Activated CD8-positive, alpha-beta memory T cell treated with anti-CD3 and anti-CD28 coated beads for 48 hours (primary cell): ENCODE data around the gene CCDC92.

Experiments
- DNase-seq, 3 experiments: peaks; one replicate each; pipeline ENCODE4 v3.0.0-alpha.2; 2020; ENCODE audit warnings: low read depth in 2 of 3, low spot score in 2 of 3

Gene CCDC92

DNA sequence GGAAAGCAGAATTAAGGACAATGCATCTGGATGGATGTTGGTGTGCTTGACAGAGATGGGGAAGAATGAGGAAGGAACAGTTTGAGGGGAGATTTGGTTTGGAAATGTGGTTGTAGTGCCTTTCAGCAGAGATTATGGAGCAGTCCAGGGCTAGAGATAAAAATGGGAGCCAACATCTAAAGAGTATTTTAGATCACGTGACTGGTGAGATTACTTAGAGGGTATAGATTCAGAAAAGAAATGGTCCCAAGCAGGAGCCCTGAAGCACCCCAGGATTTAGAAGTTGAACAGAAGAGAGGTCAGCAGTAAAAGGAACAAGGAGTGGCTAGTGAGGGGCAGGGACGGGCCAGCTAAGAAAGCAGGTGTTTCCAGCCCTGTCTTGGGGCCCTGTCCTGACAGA lies 30.0 kb upstream of the CCDC92 start:
- DNase-seq: no peak

DNA sequence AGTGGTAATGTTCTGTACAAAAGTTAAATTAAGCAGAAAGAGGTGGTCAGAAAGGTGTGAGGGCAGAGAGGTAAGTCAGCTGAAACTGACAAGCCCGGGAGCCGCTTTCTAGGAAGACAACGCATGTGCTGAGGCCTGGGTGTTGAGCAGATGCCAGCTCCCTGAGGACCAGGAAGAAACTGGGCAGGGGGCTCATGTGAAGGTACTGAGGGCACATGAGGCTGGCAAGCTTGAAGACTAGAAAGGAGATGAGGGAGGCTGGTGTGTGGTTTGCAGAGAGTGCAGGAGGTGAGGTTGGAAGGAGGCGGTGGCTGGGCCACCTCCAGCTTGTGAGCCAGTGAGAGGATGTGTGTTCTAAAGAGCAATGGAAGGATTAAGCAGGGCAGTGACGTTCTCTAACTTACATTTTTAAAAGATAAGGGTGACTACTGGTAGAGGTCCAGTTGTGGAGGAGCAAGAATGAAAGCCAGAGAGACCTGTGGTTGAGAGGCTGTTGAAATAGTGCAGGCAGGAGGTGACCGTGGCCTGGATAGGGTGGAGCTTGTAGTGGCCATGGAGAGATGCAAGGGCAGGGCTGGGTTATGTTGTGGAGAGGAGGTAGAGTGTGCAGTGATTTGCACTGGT lies 29.5 kb upstream of the CCDC92 start:
- no peak for DNase-seq

DNA sequence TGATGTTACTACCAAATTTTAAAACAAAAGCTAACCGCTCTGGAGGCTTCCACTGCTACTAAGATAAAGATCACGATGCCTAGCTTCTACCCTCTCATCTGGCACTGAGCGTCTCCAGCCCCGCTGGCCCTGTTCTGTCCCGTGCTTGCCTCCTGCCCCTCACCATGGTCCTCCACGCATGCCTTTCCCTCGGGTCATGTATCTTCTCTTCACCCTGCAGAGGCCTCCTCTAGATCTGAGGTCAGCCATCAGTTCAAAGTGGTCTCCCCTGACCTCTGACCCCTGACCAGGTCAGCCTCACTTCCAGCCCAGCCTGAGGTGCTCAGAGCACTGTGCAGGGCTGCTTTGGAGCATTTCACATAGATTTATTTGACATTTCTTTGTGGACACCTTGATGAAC lies 28.7 kb upstream of the CCDC92 start:
- no peak for DNase-seq

DNA sequence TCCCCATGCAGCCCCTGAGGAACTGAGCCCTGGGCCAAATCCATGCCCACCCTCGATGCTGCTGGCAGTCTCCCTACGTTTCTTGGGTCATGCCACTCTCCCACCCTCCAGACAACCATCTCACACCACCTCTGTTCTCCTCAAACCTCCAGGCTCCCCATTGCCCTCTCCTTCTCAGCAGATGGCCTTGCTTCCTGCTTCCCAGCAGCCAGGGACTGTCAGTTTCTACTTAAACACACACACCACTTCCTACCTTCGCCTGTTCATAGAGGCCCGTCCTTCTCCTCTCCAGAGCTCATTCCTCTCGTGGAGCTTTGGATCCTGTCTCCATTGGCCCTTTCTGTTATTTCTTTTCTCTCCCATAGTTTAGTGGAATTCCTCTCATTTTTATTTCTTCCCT lies 27.5 kb upstream of the CCDC92 start:
- no peak for DNase-seq

DNA sequence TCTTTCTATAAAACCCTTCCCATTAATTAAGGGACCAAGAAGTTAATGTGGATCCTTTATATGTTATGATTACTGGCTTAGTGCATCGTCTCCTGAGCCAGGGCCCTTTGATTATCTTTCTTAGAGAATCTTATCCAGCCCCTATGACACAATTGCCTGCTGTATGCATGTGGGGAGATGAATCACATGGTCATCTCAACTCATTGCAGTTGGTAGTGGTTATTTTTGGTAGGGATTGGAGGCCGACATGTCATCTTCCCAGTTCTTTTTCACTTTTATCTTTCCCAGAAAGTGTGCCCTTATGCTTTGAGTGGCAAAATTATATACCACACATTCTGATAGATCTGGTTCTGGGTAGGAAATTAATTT lies 26.3 kb upstream of the CCDC92 start:
- DNase-seq: no peak

DNA sequence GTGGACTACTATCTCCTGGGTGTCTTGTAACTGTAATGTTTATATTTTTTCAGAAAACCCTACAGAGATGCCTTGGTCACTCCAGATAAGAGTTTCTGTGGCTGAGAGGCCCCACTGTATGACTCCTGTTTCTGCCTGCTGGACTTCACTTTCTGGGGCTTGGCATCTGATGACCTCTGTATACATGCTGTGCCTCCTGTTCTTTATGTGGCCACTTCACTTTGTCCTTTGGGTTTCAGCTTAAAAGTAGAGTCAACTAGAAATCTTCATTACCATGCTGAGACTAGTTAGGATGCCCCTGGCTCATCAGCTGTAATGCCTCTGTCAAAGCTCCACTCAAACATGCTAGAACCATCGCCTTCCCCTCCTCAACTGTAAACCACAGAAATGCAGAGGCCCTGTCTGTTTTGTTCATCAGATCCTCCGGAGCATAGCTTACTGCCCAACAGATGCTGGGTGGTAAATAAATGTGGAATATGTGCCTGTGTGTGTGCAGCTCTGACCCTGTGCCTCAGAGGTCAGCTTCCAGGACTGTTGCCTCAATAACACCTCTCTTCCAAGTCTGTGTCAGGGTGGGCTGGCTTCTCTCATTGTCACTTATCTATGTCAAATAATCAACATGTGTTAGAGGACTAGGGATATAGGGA lies 25.8 kb upstream of the CCDC92 start:
- DNase-seq: no peak

DNA sequence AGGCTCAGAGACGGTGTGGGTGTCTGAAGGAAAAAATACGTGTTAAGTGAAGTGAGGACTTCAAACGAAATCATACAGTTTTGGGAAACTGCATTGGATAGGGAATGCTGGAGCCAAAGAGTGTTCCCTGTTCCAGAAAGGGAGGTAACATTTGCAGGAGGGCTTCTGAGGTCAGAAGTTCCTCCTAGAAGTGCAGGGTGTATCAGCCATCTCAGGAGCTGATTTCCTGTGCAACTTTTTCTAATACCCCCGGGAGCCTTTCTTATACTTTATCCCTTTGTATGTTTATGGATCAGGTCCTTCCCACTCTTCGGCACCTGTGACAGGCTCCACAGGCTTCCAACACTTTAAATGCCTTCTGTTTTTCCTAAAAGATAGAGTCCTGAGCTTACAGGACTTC lies 25.3 kb upstream of the CCDC92 start:
- no peak for DNase-seq

DNA sequence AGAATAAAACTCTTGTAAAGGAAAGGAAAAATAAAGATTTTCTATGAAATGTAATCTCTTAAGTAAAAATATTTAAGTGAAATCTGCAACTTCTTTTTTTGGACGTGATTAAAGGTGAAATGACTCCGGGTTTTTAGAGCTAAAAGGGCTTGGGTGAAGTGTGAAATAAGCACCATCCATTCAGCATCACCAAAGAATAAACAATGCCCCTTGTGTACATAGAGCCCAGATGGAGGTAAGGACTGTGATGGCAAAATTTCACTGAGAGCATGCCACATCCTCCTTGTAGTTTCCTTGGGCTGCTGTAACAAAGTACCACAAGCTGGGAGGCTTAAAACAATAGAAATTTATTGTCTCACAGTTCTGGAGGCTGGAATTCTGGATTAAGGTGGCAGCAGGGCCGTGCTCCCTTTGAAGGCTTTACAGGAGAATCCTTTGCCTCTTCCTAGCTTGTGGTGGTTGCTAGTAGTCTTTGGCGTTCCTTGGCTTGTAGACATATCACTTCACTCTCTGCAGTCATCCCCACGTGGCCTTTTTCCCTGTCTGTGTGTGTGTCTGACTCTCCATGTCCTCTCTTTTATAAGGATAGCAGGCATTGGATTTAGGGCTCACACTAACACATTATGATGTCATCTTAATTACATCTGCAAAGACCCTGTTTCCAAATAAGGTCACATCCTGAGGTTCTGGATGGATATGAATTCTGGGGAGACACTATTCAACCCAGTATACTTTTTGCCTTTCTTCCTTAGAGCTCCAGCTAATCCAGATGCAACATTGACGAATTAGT lies 24.6 kb upstream of the CCDC92 start:
- DNase-seq: no peak

DNA sequence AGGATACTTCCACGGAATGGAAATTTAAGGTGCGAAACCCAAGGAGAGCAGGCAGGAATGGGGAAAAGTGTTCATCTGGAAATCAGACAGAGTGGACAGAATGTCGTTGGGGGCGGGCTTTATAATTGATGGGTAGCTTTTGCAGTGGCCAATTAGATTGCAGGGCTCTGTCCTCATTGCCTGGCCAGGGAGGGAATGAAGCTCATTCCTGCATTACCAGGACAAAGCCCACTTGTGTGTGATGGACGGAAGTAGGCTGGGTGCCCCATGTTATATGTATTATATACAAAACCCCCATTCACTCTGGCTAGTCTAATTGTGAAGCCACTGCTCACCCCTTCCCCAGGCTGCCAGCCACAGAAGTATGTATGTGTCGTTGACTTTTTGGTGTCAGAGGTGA lies 23.9 kb upstream of the CCDC92 start:
- DNase-seq: no peak

DNA sequence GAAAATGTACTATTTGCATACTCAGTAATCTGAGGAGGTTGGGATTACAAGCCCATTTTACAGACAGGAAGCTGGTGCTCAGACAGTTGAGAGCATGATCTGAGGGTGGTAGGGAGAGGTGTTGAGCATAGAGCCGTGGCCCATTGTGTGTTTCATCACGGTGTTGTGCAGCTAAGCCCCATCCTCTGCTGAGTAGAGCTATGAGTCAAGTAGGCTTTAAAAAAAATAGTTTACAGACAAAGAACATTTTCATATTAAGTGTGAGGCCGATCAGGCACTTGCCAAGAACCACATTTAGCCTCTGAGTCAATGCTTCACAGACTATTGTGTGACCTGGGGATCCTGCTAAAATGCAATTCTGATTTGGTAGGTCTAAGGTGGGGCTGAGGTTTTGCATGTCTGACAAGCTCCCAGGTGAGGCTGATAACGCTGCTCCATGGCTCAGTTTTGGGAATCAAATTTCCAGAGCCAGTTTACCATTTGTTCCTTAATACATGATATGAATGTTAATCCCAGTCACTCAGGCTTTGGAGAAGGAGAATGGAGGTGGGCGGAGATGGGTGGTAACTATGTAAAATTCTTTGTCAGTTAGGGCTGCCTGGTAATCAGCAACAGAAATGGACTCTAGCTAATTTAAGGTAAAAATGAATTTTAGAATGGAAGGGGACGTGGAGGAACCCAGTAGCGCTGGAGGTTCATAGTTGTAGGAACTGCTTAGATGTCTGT lies 22.6 kb upstream of the CCDC92 start:
- no peak for DNase-seq

DNA sequence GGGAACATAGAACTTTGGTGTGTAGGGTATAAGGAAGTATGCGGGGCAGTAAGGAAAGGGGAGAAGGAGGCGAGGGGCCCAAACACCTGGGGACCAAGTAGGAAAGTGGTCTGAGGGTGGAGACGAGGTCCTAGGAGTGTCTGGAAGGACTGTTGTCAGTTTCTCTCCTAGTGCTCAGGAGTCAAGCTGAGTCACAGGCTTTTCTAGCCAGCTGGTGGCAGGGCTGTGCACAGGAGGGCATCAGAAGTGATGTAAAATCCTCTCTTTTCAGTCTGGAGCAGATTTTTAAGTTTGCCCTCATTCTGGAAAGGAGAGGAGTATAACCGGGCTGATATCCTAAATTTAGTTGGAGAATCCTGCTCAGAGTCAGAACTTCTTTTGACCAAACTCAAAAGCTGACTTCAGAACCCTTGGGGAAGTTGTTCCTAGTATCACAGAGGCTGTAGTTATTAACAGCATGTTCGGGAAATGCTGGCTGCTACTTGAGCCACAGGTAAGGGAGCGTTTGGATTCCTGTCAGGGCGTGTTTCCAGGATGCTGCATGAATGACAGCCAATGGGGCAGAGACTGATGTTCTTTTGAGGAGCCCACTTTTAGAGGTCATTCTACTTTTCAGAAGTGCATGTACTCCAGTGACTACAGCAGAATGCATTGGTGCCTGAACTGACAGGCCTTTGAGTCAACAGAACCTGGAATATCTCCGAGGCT lies 19.6 kb upstream of the CCDC92 start:
- no peak for DNase-seq

DNA sequence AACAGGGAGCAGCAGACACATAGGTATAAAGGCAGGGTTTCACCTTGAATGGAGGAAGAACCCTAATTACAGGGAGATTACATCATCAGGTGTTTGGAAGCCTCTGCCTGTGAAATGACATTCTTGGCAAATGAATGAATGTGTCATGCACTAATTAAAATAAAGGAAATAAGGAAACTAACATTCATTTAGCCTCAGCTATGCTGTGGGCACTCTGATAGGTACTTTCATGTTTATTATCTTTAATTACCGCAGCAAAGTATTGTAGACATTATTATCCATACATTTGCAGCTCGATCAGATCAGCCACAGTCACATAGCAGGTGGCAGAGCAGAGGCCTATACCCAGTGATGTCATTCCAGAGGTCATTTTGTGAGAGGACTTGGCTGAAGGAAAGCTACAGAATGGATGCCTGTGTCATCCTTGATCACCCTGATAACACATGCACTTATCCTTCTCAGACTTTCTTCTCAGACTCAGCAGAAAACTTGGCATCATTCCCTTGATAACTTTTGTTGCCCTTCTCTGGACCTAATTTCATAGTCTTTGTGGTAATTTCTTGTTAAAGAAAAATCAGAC lies 18.8 kb upstream of the CCDC92 start:
- no peak for DNase-seq

DNA sequence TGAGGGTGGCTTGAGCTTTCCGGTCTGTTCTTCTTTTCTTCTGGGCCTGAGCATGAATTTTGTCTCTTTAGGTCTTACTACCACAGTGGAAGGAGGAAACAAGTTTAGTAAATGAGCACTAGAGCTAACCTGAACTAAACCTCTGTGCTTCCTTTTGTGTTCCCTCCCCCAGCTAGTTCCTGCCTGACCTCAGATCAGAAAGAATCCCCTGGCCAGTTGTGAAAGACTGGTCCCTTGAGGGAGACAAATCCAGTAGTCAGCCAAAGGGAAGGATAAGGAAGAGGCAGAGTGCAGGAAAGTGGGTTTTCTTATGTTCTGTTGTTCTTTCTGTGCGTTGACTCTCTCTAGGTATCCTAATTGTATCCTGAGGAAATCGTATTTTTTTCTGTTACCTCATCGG lies 17.9 kb upstream of the CCDC92 start:
- no peak for DNase-seq

DNA sequence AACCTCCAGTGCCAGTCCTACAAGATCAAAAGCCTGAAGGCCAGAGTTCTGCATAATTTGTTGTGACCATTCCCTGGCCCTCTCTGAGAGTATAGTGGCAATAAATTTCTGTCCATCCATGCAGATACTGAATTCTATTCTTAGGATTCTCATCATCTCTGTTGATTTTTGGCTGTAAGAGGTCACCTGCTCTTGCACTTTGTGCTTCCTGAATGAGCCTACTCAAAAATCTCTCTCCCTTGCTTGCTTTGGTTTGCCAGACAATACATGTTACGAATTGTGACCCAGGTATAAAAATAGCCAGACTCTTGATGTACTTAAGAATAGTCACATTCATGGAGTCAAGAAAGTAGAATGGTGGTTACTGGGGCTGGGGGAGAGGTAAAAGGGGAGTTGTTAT lies 17.1 kb upstream of the CCDC92 start:
- no peak for DNase-seq

DNA sequence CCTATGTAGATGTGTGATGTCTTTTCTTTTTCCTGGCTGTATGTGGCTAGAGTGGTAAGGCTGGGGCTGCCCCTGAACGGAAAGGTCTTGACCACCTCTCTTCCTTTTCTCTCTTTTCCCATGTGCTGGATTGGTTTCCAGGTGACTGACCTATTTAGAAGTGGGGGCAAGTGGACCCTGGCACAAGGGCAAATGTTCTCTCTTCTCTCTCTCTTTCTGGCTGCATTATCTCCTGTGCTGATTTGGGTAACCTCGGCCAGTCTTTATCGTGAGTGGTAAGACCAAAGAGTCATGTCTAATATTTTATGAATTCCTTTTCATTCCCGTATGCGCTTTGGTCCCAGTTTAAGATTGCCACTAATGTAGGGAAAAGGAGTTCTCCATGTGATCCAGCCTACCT lies 16.5 kb upstream of the CCDC92 start:
- DNase-seq: no peak

DNA sequence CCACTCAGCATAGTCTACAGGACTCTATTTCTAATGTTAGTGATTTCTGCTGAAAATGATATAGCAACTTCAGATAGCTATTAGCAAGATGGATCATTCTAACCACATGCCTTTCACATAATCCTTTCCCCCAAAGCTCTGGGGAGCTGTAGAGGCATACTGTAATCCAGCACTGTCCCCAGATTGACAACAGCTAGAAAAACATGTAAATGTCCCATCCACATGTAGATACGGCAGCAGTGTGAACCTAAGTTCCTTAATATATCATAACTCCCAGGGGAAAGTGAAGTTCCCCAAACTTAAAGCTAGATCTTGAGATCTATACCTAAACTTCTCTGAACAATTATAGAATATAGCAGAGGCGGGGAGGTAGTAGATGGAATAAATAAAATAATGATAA lies 14.4 kb upstream of the CCDC92 start:
- no peak for DNase-seq

DNA sequence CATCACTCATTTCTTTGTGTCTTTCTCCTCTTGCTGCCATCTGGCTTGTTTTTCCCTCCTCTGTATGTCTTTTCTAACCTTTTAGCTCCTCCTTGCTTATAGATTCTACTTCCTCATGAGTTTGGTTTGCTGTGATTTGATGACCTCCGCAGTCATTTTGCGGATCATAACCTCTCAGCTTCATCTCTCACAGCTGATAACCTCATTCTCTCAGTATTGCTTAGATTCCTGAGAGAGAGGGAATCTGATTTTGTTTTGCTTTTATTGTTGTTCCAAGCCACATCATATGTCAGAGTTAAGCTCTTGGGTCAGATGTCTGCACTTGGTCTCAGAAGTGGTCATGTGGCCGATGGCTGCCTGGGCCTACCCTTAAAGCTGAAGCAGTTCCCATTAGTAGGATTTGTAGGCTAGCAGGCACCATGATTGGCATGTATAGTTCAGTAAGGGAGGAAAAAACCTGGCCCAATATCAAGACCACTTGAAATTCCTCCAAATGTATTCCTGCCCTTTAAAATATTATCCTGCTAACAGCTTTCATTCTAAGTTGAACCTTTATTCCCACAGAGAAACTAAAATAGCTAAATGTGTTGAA lies 13.8 kb upstream of the CCDC92 start:
- DNase-seq: no peak

DNA sequence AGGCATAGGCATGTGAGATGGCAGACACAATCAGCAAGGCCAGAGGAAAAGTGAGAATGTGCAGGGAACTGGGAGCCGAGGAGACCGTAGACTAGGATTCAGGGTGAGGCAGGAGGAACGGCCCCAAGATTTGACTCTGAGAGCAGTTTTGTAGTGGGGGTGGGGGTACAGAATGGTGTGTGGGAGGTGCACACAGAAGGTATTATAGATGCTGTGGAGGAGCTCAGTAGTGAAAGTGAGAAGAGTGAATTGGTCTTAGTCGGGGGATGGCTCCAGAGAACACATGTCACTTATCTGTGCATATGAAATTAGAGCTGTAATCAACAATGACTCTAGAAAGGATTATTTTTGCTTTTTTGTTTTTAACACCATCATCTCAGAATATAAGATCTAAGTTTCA lies 12.3 kb upstream of the CCDC92 start:
- no peak for DNase-seq

DNA sequence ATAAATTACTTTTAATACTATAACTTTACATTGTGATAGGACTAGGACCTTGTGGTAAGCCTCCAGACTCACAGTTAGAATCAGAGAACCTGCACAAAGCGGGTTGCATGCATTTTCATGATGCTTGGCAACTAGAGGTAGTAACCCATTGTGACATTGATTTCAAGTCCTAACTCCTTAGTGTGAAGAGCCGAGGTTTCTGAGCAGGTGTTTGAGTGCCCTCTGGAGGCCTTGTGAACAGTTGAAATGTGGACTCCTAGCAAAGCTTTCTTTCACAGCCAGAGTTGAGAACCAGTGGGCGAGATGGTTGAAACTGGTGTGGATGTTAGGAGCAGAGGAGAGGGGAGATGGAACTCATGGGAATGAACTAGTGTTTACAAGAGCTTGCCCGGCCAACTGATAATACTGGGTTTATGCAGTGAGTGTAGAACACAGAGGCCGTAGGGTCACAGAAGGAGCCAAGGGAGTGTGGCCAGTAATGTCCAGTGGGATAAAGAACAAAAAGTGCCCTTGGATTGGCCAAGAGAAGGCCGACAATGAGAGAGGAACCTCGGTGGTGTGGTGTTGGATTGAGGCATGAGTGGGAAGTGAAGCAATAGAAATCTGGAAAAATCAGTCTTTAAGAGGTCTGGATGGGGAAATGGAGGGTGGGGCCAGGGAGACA lies 11.3 kb upstream of the CCDC92 start:
- DNase-seq: no peak

DNA sequence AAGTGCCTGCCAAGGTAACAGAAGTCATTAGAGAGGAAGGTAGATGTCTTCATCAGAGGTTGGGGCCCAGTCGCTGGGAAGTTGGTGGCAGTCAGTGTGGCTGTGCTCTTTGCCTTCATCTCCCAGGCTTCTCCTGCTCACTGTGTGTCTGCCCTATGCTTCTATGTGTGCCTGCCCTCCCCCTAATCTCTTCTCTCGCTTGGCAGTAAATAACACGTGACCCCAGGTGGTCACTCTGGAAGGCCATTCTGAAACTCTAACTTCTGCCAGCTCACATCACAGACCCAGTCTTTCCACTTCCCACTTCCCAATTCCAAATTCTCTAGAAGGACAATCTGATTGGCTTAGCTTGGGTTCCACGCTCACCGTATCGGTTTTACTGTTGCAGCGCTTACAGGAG lies 9.6 kb upstream of the CCDC92 start:
- no peak for DNase-seq
